Sigmoid colon (tissue), 7 donors: ENCODE data around the gene ANKRD13D. TPM values are rescaled to one million over a fixed set of nuclear protein-coding genes. Genes with fewer than 3 reads are reported as not detected.

Experiments used
- DNase-seq: peaks from one replicate; pipeline ENCODE4 v3.0.0-alpha.2; 2019
- H3K27ac ChIP-seq, 4 donors: fragments of 200-600 bp; sonication (generic); one replicate each; pipeline ENCODE4 v1.5.1; 2016 to 2019; ENCODE audit warnings: mild to moderate bottlenecking in 1 of 4
- H3K27me3 ChIP-seq, 3 donors: fragments of 200-600 bp; sonication (generic); one replicate each; pipeline ENCODE4 v1.5.1; 2019; ENCODE audit warnings: mild to moderate bottlenecking in 1 of 3
- H3K36me3 ChIP-seq, 4 donors: fragments of 200-600 bp; sonication (generic); one replicate each; pipeline ENCODE4 v1.5.1; 2016 to 2019
- H3K4me1 ChIP-seq, 4 donors: fragments of 200-600 bp; sonication (generic); one replicate each; pipeline ENCODE4 v1.5.1; 2017 to 2019
- H3K4me3 ChIP-seq, 4 donors: fragments of 200-600 bp; sonication (generic); one replicate each; pipeline ENCODE4 v1.5.1; 2017 to 2019; ENCODE audit warnings: mild to moderate bottlenecking in 2 of 4, moderate library complexity in 1 of 4
- H3K9me3 ChIP-seq, 4 donors: fragments of 200-600 bp in 3 of 4; sonication (generic) in 3 of 4; one replicate each; pipeline versions ENCODE4 v1.5.1 to v1.6.1; 2013 to 2019
- CTCF ChIP-seq, 4 experiments: fragments of 450-650 bp in 3 of 4; fragments of 200-600 bp in 1 of 4; IDR thresholded peaks; one replicate each; pipeline ENCODE4 v1.5.1; 2016 to 2019; ENCODE audit warnings: antibody characterized with exemption in 4 of 4, mild to moderate bottlenecking in 3 of 4, moderate library complexity in 2 of 4
- EP300 ChIP-seq, 4 donors: sonication (generic); formaldehyde crosslinking; IDR thresholded peaks; one replicate each; pipeline ENCODE4 v1.6.1; 2017; ENCODE audit warnings: antibody characterized with exemption in 4 of 4
- POLR2A ChIP-seq, 2 donors: fragments of 450-650 bp; IDR thresholded peaks; one replicate each; pipeline ENCODE4 v1.6.1; 2016; ENCODE audit warnings: antibody characterized with exemption in 2 of 2, mild to moderate bottlenecking in 2 of 2, moderate library complexity in 2 of 2
- POLR2AphosphoS5 ChIP-seq, 4 donors: sonication (generic); formaldehyde crosslinking; IDR thresholded peaks; one replicate each; pipeline ENCODE4 v1.6.1; 2017; ENCODE audit warnings: antibody characterized with exemption in 4 of 4
- WGBS, 2 donors: extraction: QIAGEN DNeasy Blood & Tissue Kit; methylation state at CpG; one replicate each; pipeline ENCODE4 v1.1.7; 2013; 5-methylcytosine and 5-hydroxymethylcytosine counted together
- intact Hi-C: fragments of 100-400 bp; cut with DNase I; formaldehyde crosslinking; loops from one replicate; pipeline ENCODE4 v1.15.1; 2023
- polyA plus RNA-seq, 3 donors: library from polyadenylated mRNA; stranded (reverse); fragments of 200-250 nt; gene quantifications; one replicate each; pipeline ENCODE4 v1.2.3, GENCODE V29; 2013
- total RNA-seq, 4 donors: library from RNA; depleted of rRNA; stranded (reverse); fragments of >200 nt; gene quantifications; one replicate each; pipeline ENCODE4 v1.1.0, GENCODE V29; 2016
- donor health status: healthy with polysubstance abuse.
- donor health status: Bipolar disorder and iron deficiency.
- donor health status: healthy.

Gene ANKRD13D
- total and polyA plus RNA-seq, 7 donors, result 9.0 to 45.7 (median 24.0) TPM

- Histone ChIP-seq H3K4me1 (peaks cover 0 to 34% (median 26%) of the 10 kb centered on the region in 4 donors), H3K9me3 (no peaks in the 10 kb centered on the region), H3K4me3 (no peak overlapping the region), H3K27me3 (no peaks in the 10 kb centered on the region), H3K36me3 (peaks cover 0 to 4% (median 0%) of the 10 kb centered on the region in 4 donors), H3K27ac (no peak overlapping the region)
- DNase-seq, result no peak
- TF ChIP-seq CTCF (IDR thresholded peaks at IDR 0.05) (no peak), EP300 (IDR thresholded peaks at IDR 0.05) (no peak), POLR2A (IDR thresholded peaks at IDR 0.05) (no peak), POLR2AphosphoS5 (IDR thresholded peaks at IDR 0.05) (no peak)
- intact Hi-C loops, result no loop called here
- 82 to 83% methylated on average over 3 of the region's 3 CpGs for WGBS, 2 donors
Measured at GRCh38 chr11:67320011-67320410, 30.9 kb downstream of the ANKRD13D start.

- Histone ChIP-seq H3K4me1 (peaks cover 0 to 34% (median 26%) of the 10 kb centered on the region in 4 donors), H3K27me3 (no peaks in the 10 kb centered on the region), H3K4me3 (no peak overlapping the region), H3K9me3 (no peaks in the 10 kb centered on the region), H3K27ac (no peak overlapping the region), H3K36me3 (peaks cover 0 to 4% (median 0%) of the 10 kb centered on the region in 4 donors)
- WGBS, 2 donors, result 93 to 97% methylated on average over 2 of the region's 2 CpGs
- DNase-seq, result no peak
- no peak for TF ChIP-seq CTCF (IDR thresholded peaks at IDR 0.05)
- no peak for TF ChIP-seq EP300 (IDR thresholded peaks at IDR 0.05)
- TF ChIP-seq POLR2AphosphoS5 (IDR thresholded peaks at IDR 0.05), result no peak
- no peak for TF ChIP-seq POLR2A (IDR thresholded peaks at IDR 0.05)
- intact Hi-C loops, result no loop called here
Measured at GRCh38 chr11:67320691-67321090, 31.6 kb downstream of the ANKRD13D start.

GRCh38 chr11:67321313-67321871, 32.3 kb downstream of the ANKRD13D start:
- Histone ChIP-seq H3K9me3 (no peaks in the 10 kb centered on the region), H3K36me3 (peaks cover 0 to 4% (median 0%) of the 10 kb centered on the region in 4 donors), H3K4me3 (no peak overlapping the region), H3K27ac (no peak overlapping the region), H3K4me1 (peaks cover 0 to 34% (median 26%) of the 10 kb centered on the region in 4 donors), H3K27me3 (no peaks in the 10 kb centered on the region)
- intact Hi-C loops, result no loop called here
- 74 to 85% methylated on average over 6 of the region's 6 CpGs for WGBS, 2 donors
- no peak for DNase-seq
- TF ChIP-seq EP300 (IDR thresholded peaks at IDR 0.05), result no peak
- no peak for TF ChIP-seq CTCF (IDR thresholded peaks at IDR 0.05)
- TF ChIP-seq POLR2AphosphoS5 (IDR thresholded peaks at IDR 0.05), result no peak
- TF ChIP-seq POLR2A (IDR thresholded peaks at IDR 0.05), result no peak

GRCh38 chr11:67322049-67322448, 32.9 kb downstream of the ANKRD13D start:
- H3K4me1 ChIP-seq, result peaks cover 0 to 29% (median 24%) of the 10 kb centered on the region in 4 donors
- H3K4me3 ChIP-seq, result no peak overlapping the region
- intact Hi-C loops, result no loop called here

More at GRCh38 chr11:67322049-67322448, 32.9 kb downstream of the ANKRD13D start:
- WGBS, 2 donors, result 83 to 92% methylated on average over 3 of the region's 3 CpGs
- TF ChIP-seq POLR2A (IDR thresholded peaks at IDR 0.05) (no peak), CTCF (IDR thresholded peaks at IDR 0.05) (no peak), EP300 (IDR thresholded peaks at IDR 0.05) (no peak), POLR2AphosphoS5 (IDR thresholded peaks at IDR 0.05) (no peak)
- Histone ChIP-seq H3K27me3 (no peaks in the 10 kb centered on the region), H3K36me3 (peaks cover 0 to 8% (median 0%) of the 10 kb centered on the region in 4 donors), H3K27ac (no peak overlapping the region), H3K9me3 (no peaks in the 10 kb centered on the region)
- no peak for DNase-seq
